Peyer's patch (tissue), 4 donors: ENCODE data around the gene C6orf132.

Experiments used
- POLR2A ChIP-seq, 2 donors: fragments of 450-650 bp; IDR thresholded peaks; one replicate each; pipeline ENCODE4 v1.5.1; 2017; ENCODE audit warnings: antibody characterized with exemption in 2 of 2, mild to moderate bottlenecking in 2 of 2, moderate library complexity in 2 of 2
- TF ChIP-seq, protein P1 (sequence below), 6 experiments: fragments of 450-650 bp in 4 of 6; fragments of 200-600 bp in 2 of 6; sonication (generic) in 1 of 6; IDR thresholded peaks; one replicate each; pipeline ENCODE4 v1.5.1; 2017 to 2019; ENCODE audit warnings: antibody characterized with exemption in 6 of 6, mild to moderate bottlenecking in 3 of 6, moderate library complexity in 1 of 6

DNA sequence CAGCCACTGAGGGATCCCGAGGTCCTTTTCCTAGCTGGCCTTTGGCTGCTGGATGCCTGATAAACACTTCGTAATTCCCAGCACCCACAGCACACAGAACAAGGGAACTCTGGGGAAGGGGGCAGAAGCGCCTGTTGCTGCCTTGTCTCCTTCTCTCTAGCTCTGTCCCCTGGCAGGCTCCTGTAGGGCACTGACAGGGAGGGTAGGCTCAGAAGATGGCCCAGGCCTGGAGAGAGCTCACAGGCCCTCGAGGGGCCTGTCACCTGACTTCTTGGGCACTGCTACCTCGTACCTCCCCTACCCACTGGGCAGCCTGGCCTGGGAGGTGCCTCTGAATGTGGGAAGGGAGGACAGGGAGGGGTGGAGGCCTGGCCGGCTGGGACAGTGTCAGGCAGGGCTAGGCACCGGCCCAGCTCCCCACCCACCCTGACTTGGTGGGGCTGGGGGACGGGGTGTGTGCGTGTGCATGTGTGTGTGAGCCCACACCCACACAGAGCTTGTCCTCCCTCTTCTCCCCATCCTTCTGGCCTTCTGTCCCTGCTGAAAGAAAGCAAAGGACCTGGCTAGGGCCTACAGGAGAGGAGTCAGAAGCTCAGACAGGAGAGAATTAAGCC is 18.1 kb downstream of the C6orf132 start:
- TF ChIP-seq, protein P1, sequence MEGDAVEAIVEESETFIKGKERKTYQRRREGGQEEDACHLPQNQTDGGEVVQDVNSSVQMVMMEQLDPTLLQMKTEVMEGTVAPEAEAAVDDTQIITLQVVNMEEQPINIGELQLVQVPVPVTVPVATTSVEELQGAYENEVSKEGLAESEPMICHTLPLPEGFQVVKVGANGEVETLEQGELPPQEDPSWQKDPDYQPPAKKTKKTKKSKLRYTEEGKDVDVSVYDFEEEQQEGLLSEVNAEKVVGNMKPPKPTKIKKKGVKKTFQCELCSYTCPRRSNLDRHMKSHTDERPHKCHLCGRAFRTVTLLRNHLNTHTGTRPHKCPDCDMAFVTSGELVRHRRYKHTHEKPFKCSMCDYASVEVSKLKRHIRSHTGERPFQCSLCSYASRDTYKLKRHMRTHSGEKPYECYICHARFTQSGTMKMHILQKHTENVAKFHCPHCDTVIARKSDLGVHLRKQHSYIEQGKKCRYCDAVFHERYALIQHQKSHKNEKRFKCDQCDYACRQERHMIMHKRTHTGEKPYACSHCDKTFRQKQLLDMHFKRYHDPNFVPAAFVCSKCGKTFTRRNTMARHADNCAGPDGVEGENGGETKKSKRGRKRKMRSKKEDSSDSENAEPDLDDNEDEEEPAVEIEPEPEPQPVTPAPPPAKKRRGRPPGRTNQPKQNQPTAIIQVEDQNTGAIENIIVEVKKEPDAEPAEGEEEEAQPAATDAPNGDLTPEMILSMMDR (IDR thresholded peaks at IDR 0.05) = no peak
- TF ChIP-seq POLR2A (IDR thresholded peaks at IDR 0.05) = no peak
